ENCODE measurements around the gene HK2.

GRCh38 chr2:74812787-74813590, 20.9 kb upstream of the HK2 start:
- no peak for TF ChIP-seq CTCF (IDR thresholded peaks at IDR 0.05; ENCODE audit: low read length)
- TF ChIP-seq EZH2 (optimal IDR thresholded peaks at IDR 0.05; ENCODE audit: low read depth, low read length), result no peak

Data from MM.1S (cell line).